ENCODE data around the gene TMCO4.

Gene TMCO4

GRCh38 chr1:19648239-19648638 lies 151.5 kb downstream of the TMCO4 start:
- Histone ChIP-seq H3K27ac (no peak overlapping the region), H3K27me3 (peaks cover 82% of the 10 kb centered on the region), H3K4me1 (ENCODE audit: control insufficient read depth in 1 of 2, insufficient read depth in 1 of 2, low read depth in 1 of 2, low read length in 1 of 2) (peaks cover 0 to 14% of the 10 kb centered on the region in 2 experiments), H3K4me3 (ENCODE audit: low read depth in 1 of 2, low read length in 1 of 2) (no peak overlapping the region), H3K36me3 (no peaks in the 10 kb centered on the region), H3K9me3 (no peaks in the 10 kb centered on the region)
- TF ChIP-seq, protein P1, sequence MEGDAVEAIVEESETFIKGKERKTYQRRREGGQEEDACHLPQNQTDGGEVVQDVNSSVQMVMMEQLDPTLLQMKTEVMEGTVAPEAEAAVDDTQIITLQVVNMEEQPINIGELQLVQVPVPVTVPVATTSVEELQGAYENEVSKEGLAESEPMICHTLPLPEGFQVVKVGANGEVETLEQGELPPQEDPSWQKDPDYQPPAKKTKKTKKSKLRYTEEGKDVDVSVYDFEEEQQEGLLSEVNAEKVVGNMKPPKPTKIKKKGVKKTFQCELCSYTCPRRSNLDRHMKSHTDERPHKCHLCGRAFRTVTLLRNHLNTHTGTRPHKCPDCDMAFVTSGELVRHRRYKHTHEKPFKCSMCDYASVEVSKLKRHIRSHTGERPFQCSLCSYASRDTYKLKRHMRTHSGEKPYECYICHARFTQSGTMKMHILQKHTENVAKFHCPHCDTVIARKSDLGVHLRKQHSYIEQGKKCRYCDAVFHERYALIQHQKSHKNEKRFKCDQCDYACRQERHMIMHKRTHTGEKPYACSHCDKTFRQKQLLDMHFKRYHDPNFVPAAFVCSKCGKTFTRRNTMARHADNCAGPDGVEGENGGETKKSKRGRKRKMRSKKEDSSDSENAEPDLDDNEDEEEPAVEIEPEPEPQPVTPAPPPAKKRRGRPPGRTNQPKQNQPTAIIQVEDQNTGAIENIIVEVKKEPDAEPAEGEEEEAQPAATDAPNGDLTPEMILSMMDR (IDR thresholded peaks at IDR 0.05) = no peak

DNA sequence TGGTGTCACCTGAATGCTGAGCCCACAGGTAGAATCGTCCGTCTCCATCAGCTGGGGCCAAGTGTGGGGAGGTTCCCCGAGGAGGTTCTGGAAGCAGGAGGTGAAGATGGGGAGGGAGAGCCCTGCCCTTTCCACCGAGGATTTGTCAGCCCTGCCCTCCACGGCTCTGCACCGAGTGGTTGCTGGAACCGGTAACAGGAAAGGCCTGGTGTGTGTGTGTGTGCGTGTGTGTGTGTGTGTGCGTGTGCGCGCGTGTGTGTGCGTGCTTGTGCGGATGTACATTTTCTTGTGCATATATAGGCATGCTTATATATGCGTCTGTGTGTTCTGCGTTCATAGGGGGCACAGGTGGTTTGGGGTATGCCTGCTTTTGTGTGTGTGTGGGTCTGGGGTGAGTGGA lies 152.1 kb downstream of the TMCO4 start:
- TF ChIP-seq, protein P1 (IDR thresholded peaks at IDR 0.05) = no peak
- Histone ChIP-seq H3K4me3 (ENCODE audit: low read depth in 1 of 2, low read length in 1 of 2) (no peak overlapping the region), H3K9me3 (no peaks in the 10 kb centered on the region), H3K36me3 (no peaks in the 10 kb centered on the region), H3K27me3 (peaks cover 88% of the 10 kb centered on the region), H3K4me1 (ENCODE audit: control insufficient read depth in 1 of 2, insufficient read depth in 1 of 2, low read depth in 1 of 2, low read length in 1 of 2) (peaks cover 0 to 14% of the 10 kb centered on the region in 2 experiments), H3K27ac (no peak overlapping the region)

- TF ChIP-seq, protein P1 (IDR thresholded peaks at IDR 0.05) = no peak
- peaks cover 95% of the 10 kb centered on the region for H3K27me3 ChIP-seq
- no peak overlapping the region for H3K27ac ChIP-seq
- no peaks in the 10 kb centered on the region for H3K36me3 ChIP-seq
- H3K4me1 ChIP-seq (ENCODE audit: control insufficient read depth in 1 of 2, insufficient read depth in 1 of 2, low read depth in 1 of 2, low read length in 1 of 2) = peaks cover 0 to 14% of the 10 kb centered on the region in 2 experiments
- H3K4me3 ChIP-seq (ENCODE audit: low read depth in 1 of 2, low read length in 1 of 2) = no peak overlapping the region
- H3K9me3 ChIP-seq = no peaks in the 10 kb centered on the region
Observed at GRCh38 chr1:19646377-19647319, 153.1 kb downstream of the TMCO4 start.

GRCh38 chr1:19645411-19646251 lies 154.1 kb downstream of the TMCO4 start:
- peaks cover 0 to 14% of the 10 kb centered on the region in 2 experiments for H3K4me1 ChIP-seq (ENCODE audit: control insufficient read depth in 1 of 2, insufficient read depth in 1 of 2, low read depth in 1 of 2, low read length in 1 of 2)

More at GRCh38 chr1:19645411-19646251, 154.1 kb downstream of the TMCO4 start:
- Histone ChIP-seq H3K9me3 (no peaks in the 10 kb centered on the region), H3K36me3 (no peaks in the 10 kb centered on the region), H3K27me3 (peaks cover 95% of the 10 kb centered on the region), H3K27ac (no peak overlapping the region), H3K4me3 (ENCODE audit: low read depth in 1 of 2, low read length in 1 of 2) (no peak overlapping the region)
- TF ChIP-seq, protein P1 (IDR thresholded peaks at IDR 0.05) = no peak
